GM19463 (cell line): Measurements from ENCODE around the gene PADI4.

Experiments
- ATAC-seq: cut with Tn5 transposase; IDR thresholded peaks from one replicate; pipeline ENCODE4 v1.9.1; 2021; ENCODE audit warnings: mild to moderate bottlenecking, moderate library complexity; ENCODE audit not compliant: unreplicated experiment

Gene PADI4, protein sequence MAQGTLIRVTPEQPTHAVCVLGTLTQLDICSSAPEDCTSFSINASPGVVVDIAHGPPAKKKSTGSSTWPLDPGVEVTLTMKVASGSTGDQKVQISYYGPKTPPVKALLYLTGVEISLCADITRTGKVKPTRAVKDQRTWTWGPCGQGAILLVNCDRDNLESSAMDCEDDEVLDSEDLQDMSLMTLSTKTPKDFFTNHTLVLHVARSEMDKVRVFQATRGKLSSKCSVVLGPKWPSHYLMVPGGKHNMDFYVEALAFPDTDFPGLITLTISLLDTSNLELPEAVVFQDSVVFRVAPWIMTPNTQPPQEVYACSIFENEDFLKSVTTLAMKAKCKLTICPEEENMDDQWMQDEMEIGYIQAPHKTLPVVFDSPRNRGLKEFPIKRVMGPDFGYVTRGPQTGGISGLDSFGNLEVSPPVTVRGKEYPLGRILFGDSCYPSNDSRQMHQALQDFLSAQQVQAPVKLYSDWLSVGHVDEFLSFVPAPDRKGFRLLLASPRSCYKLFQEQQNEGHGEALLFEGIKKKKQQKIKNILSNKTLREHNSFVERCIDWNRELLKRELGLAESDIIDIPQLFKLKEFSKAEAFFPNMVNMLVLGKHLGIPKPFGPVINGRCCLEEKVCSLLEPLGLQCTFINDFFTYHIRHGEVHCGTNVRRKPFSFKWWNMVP

DNA sequence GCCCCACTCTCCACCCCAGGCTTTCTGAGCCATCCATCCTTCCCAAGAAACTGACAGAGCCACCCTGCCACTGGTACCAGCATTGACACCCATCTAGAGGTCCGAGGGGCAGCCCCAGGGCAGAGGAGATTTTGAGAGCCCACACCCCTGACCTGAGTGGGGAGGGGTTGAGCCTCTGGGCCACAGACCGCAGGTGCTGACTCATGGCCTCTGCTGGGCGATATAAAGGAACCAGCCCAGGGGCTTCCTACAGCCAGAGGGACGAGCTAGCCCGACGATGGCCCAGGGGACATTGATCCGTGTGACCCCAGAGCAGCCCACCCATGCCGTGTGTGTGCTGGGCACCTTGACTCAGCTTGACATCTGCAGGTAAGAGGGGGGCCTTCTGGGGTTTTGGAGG lies at the start of gene PADI4:
Gene PADI4 (plus strand): TSS at position 252 of the 400 bp plus-strand sequence. CDS start 26 bp downstream, at position 278.
- ATAC-seq: no peak

DNA sequence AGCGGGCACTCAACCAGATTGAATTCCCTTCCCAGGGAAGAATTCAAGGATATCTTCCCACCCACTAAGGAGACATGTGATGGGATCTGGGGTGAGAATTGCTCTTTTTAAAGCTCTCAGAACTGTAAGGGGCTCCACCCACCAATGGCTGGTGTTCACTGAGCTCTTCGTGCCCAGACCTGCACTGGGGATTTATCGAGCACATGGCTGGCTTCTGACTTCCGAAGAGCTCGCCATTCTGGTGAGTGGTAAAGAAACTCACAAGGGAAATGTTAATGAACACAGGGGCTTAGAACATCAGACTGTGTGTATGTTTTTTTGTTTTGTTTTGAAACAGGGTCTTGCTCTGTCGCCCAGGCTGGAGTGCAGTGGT lies 49.3 kb upstream of the PADI4 start:
- ATAC-seq: no peak

DNA sequence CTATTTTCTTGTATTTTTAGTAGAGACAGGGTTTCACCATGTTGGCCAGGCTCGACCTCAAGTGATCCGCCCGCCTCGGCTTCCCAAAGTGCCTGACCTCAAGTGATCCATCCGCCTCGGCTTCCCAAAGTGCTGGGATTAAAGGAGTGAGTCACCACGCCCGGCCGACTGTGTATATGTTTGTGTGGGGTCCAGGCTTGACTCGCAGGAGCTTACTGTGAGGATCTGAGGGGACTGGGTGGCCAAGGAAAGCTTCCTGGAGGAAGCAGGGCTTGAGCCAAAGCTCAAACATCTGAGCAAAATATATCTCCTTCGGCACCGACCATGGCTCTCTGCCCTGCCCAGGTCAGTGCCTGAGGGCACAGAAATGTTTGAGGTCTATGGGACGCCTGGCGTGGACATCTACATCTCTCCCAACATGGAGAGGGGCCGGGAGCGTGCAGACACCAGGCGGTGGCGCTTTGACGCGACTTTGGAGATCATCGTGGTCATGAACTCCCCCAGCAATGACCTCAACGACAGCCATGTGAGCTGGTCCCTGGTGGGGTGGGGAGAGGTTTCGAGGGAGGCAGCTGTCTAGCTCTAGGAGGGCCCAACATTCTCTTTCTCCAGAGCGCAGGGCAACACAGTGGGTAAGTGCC lies 48.6 kb upstream of the PADI4 start:
- ATAC-seq: no peak

DNA sequence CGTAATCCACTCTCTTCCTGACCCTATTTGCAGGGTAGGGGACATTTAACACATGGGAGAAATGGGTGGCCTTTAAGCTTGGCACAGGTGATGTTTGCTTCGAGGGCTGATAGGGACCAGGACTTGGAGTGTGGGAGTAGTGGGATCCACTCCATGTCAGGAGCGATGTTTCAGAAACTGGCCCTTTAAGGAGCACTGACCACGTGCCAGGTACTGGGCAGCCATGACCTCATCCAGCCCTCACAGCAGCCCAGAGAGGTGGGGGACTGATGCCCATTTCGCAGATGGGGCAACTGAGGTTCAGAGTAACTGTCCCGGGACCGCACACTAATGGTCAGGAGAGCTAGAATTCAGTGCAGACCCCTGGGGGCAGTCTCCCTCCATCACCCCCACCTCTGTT lies 47.7 kb upstream of the PADI4 start:
- ATAC-seq: no peak

DNA sequence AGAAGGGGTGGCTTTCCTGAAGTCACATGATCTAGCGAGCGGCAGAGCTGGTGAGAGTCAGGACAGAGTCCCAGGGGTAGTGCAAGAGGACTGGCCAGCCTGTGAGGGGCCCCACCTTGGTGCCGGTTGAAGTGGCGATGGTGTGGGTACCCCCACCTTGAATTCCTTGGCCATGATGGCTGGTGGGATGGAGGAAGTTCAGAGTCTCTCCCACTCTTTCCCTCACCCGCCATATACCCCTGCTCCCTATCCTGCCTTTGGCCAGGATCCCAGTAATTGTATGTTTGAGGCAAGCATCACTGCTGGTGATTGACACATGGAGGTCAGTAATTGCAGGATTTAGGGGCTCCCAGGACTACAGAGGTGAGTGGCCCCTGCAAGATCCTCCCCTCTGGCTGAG lies 47.3 kb upstream of the PADI4 start:
- no peak for ATAC-seq

DNA sequence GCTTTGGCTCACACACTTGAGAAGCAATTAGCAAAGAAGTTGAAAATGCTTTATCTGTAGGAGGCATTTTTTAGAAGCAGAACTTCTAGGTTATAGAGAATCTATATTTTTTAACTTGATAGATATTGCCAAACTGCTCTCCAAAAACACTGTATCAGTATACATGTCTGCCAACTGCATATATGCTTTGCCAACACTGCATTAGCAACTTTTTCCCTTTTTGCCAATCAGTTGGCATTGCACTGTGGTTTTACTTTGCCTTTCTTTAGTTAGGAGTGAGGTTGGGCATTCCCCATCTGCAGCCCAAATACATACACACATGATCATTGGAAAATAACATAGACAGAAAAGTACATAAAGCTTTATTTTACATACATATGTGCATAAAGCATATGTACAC lies 44.1 kb upstream of the PADI4 start:
- ATAC-seq: no peak

DNA sequence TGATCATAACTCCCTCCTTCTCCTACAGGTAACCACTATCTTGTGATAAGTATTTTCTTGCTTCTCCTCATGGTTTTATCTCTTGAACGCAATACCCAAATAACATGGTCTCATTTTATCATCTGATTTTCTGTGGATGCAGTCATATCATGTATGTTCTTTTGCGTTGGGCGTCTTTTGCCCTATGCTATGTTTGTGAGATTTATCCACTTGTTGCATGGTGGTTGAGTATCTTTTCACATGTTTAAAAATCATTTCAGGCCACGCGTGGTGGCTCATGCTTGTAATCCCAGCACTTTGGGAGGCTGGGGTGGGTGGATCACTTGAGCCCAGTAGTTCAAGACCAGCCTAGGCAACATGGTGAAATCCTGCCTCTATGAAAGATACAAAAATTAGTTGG lies 43.5 kb upstream of the PADI4 start:
- no peak for ATAC-seq

DNA sequence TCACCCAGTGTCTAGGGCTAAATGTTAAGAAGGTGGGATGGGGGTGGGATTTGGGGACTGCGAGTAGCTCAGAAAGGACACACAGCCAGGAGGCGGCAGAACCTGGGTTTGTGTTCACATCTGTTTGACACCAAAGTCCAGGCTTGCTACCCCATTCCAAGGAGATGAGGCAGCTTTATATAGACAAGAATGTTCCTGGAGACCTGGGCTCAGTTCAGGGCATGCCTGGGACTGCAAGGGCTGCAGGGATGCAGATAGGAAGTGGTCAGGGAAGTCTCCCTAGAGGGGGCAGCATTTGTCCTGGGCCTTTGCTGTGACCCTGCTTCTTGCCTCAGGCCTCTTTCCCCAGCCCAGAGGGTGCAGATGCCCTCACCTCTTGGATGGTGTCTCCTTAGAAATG lies 42.8 kb upstream of the PADI4 start:
- ATAC-seq: no peak

DNA sequence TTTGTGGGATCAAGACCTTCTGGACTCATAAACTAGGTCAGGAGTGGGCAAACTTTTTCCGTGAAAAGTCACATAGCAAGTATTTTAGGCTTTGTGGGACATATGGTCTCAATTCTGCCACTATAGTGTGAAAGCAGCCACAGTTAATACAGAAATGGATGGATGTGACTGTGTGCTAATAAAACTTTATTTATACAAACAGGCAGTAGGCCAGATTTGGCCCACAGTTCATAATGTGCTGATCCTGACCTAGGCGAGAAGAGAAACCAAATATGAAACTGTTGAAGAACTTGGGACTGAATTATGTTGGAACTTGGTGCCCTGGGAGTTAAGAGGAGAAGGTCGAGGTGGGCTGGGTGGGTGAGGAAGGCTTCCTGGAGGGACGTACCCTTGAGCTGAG lies 42.0 kb upstream of the PADI4 start:
- ATAC-seq: no peak

DNA sequence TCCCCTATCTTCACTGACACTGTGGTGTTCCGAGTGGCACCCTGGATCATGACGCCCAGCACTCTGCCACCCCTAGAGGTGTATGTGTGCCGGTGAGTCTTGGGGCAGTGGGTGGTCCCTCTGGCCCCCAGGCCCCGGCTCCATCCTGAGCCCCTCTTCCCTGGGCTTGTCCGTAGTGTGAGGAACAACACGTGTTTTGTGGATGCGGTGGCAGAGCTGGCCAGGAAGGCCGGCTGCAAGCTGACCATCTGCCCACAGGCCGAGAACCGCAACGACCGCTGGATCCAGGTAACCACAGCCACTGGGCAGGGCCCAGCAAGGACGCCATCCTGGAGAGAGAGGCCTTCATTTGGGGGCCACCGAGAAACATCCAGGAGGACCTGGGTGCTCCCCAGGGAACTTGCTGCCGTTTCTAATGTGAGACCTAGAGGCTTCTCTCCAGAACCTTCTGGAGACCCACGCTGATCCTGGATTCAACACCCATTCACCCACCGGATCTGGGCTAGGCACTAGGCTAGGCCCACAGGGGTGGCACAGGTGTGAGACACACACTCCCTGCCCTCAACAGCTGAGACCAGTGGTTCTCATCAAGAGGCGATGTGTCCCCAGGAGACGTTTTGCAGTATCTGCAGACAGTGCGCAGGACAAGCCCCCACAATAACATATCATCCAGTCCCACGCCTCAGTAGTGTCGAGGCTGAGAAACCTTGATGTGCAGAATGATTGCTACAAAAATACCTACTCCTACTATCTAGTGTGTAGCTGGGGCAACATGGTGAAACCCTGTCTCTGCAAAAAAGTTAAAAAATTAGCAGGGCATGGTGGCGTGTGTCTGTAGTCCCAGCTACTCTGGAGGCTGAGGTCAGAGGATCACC lies 36.9 kb upstream of the PADI4 start:
- ATAC-seq: no peak

DNA sequence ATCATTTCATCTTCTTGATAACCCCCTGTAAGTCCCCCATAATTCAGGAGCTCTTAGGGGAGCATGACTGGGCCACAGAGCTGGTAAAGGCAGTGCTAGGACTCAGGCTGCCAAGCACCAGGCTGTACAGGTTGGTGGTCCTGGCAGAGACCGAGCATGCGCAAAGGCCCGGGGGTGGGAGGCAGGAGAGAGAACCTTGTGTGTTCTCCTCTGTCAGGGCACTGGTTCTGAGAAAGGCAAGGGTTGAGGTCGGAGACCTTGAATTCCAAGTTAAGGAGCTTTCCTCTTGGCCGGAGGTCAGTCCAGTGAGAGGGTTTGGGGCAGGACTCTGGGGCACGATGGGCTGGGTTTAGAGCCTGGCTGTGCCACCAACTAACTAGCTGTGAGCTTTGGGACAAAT lies 35.9 kb upstream of the PADI4 start:
- no peak for ATAC-seq

DNA sequence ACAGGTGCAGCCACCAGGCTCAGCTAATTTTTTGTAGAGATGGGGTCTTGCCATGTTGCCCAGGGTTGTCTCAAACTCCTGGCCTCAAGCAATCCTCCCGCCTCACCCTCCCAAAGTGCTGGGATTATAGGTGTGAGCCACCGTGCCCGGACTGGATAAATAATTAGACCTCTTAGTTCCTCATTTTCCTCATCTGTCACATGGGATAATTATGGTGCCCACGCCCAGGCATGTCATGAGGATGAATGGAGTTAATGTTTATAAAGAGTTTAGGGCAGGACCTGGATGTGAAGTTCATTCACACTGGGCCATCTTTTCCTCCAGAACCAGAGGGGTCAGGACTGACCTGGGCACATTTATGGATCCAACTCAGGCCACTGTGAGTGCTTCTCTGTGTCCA lies 35.4 kb upstream of the PADI4 start:
- no peak for ATAC-seq

DNA sequence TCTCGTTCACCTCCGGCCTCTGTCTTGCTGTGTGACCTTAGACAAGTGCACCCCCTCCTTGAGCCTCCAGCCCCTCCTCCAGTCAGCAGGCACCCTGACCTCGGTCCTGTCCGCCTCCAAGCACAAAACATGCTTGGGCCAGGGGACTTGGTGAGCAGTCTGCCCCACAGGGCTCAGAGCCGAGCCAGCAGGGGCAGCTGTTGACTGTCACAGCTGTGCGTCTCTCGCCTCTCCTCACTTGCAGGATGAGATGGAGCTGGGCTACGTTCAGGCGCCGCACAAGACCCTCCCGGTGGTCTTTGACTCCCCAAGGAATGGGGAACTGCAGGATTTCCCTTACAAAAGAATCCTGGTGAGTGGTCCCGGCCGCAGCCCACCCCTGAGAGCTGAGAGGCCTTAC lies 34.9 kb upstream of the PADI4 start:
- no peak for ATAC-seq

DNA sequence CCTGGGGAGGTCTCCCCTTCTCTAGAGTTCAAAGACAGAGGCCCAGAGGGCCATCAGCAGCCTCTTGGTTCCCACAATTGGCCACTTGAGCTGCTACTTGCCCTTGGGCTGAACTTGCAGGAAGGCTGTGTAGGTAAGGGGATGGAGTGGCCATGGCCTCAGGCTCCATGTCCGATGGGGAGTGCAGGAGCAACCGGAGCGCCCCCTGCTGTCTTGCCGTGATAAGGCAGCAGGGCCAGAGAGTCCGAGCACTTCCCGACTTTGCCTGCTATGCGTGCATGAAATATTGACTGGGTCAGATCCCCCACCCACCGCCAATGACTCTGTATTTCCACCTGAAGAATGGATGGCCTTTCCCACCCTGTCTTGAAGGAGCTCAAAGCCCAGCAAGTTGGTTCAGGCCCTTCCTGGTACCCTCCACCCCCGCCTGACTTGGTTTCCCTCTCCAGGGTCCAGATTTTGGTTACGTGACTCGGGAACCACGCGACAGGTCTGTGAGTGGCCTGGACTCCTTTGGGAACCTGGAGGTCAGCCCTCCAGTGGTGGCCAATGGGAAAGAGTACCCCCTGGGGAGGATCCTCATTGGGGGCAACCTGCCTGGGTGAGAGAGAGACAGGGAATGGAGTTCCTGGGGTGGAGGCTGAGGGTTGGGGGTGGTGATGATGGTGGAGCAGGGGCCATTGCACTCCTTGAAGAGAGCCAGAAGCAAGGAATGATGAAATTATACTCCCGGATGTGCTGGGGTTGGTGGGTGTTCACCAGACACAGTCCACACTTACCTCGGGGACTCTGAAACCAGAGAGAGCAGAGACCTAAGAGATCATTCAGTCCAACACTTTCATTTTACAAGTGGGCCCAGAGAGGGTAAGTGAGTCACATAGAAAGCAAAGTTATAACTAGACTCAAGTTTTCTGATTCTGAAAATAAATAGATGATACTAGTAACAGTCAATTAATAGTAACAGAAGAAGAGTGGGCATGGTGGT lies 33.5 kb upstream of the PADI4 start:
- no peak for ATAC-seq

DNA sequence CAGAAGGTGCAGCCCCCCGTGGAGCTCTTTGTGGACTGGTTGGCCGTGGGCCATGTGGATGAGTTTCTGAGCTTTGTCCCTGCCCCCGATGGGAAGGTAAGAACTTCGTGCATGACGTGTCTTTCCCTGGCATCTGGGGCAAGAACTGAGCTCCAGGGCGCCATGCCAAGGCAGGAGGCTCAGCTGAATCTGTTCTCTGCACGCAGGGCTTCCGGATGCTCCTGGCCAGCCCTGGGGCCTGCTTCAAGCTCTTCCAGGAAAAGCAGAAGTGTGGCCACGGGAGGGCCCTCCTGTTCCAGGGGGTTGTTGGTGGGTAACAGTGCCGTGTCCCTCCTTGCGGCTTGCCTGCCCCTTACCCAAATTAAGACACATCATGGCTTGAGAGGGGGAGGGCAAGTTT lies 31.4 kb upstream of the PADI4 start:
- no peak for ATAC-seq

DNA sequence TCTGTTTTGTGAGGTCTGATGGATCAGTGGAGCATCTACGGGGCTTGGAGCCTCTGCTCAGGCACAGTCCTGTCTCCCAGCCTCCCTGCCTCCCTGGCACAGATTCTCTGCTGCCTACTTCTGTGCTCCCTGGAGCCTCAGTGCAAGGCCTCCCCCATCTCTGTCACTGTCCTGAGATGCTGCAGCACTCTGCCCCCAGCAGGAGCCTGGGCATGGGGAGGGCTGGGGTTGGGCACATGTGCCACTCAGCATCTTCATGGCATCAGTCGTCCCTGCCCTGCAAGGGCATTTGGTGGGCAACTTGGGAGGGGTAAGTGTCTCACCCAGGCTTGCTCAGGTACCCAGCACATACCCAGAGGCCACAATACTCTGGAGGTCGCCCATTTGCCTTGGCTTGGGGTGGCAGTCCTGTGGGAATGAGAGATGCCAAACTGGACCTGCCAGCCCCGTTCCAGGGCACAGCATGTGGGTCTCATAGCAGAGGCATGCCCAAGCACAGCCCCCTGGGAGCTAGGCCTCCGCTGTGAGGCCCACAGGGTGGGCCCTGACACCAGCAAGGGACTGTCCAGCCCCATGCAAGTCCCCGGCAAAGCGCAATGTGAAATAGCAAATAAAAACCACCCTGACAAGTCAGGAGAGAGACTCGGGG lies 30.4 kb upstream of the PADI4 start:
- no peak for ATAC-seq

DNA sequence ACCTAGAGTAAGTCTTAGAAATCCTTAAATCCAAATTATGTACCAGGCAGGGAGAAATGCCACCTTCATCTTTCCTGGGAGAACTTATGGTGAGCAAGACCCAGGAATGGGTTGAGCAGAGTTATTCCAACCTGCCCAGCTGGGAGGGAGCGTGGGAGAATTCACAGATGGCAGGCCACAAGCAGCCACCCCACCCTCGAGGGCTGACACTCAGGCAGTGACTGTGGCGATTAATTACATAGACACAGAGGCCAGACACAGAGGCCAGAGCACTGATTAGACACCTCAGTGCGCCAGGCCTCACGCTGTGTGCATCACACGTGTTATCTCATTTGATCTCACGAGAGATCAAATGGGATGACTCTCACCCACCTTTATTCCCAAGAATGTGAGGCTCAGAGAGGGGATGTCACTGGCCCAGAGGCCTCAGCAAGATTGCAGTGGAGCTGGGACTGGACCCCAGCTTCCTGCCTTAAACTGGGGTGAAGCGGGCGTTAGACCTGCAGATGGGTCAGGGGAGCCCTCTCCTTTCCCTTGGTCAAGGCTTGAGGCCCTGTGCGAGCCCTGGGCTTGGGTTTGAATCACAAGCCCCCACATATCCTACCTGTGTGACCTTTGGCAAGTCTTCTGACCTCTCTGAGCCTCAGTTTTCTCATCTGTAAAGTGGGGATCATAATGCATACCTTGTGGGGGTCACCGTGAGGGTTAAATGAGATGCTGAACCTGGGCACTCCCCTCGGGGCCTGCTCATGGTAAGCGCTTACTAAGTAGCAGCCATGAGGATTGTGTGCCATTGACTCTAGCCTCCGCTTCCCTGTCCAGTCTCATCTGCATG lies 28.8 kb upstream of the PADI4 start:
- no peak for ATAC-seq

DNA sequence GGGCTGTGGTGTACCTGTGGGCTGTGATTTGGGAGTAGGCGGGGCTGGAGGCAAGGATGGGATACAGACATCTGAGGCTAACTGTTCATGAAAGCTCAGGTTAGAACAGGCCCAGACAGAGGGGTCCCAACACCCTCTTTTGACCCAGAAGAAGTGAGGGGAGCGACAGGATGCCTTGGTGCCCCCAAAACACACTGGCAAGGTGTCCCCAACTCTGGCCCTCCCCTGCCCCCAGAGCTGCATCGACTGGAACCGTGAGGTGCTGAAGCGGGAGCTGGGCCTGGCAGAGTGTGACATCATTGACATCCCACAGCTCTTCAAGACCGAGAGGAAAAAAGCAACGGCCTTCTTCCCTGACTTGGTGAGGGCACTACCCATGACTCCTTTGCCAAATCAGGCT lies 27.6 kb upstream of the PADI4 start:
- no peak for ATAC-seq

DNA sequence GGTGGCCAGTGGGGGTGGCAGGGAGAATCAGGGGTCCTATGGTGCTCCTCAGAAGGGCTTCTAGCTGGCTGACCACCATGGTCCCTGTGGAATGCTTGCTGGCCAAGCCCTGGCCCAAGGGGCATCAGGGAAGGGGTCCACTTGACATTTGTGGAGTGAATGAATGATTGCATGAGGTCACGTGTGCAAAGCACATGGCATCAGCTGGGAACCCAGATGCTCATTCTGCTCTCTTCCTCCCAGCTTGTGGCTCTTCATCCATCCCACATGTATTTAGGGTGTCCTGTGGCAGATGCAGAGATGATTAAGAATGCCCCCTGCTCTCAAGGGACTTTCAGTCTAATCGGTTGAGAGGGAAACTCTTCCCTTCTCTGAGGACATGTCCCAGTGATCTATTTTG lies 27.1 kb upstream of the PADI4 start:
- ATAC-seq: no peak
